ENCODE results near the gene IMMP2L.
"Not testable (repeated sequence)": the region's sequence is repeated elsewhere in the genome, so short reads cannot be mapped to it uniquely, and the experiment has no call there.

IMMP2L gene

GRCh38 chr7:111525100-111525499 lies 37.2 kb downstream of the IMMP2L start:
- H3K27me3 ChIP-seq (ENCODE audit: low read depth, low read length) = no peaks in the 10 kb centered on the region
- H3K36me3 ChIP-seq (ENCODE audit: control insufficient read depth in 1 of 2, insufficient read depth in 2 of 2, low read length in 2 of 2) = peaks cover 0 to 4% of the 10 kb centered on the region in 2 donors
- H3K27ac ChIP-seq (ENCODE audit: low read length) = no peak overlapping the region
- H3K4me1 ChIP-seq (ENCODE audit: control insufficient read depth in 1 of 2, insufficient read depth in 2 of 2, low read length in 2 of 2) = peaks cover 0 to 6% of the 10 kb centered on the region in 2 donors
- no peak overlapping the region for H3K4me3 ChIP-seq (ENCODE audit: low read depth in 1 of 2, low read length in 2 of 2)
- H3K9me3 ChIP-seq (ENCODE audit: control insufficient read depth in 1 of 2, low read length in 2 of 2) = peaks cover 0 to 8% of the 10 kb centered on the region in 2 donors

- Histone ChIP-seq H3K9me3 (ENCODE audit: control insufficient read depth in 1 of 2, low read length in 2 of 2) (peaks cover 0 to 8% of the 10 kb centered on the region in 2 donors), H3K36me3 (ENCODE audit: control insufficient read depth in 1 of 2, insufficient read depth in 2 of 2, low read length in 2 of 2) (peaks cover 0 to 4% of the 10 kb centered on the region in 2 donors), H3K27me3 (ENCODE audit: low read depth, low read length) (no peaks in the 10 kb centered on the region), H3K4me3 (ENCODE audit: low read depth in 1 of 2, low read length in 2 of 2) (no peak overlapping the region), H3K27ac (ENCODE audit: low read length) (no peak overlapping the region), H3K4me1 (ENCODE audit: control insufficient read depth in 1 of 2, insufficient read depth in 2 of 2, low read length in 2 of 2) (no peaks in the 10 kb centered on the region)
Observed at GRCh38 chr7:111521660-111522059, 40.6 kb downstream of the IMMP2L start.

- Histone ChIP-seq H3K27ac (ENCODE audit: low read length) (no peak overlapping the region), H3K27me3 (ENCODE audit: low read depth, low read length) (no peaks in the 10 kb centered on the region), H3K4me1 (ENCODE audit: control insufficient read depth in 1 of 2, insufficient read depth in 2 of 2, low read length in 2 of 2) (no peaks in the 10 kb centered on the region), H3K9me3 (ENCODE audit: control insufficient read depth in 1 of 2, low read length in 2 of 2) (peaks cover 0 to 8% of the 10 kb centered on the region in 2 donors), H3K36me3 (ENCODE audit: control insufficient read depth in 1 of 2, insufficient read depth in 2 of 2, low read length in 2 of 2) (peaks cover 0 to 4% of the 10 kb centered on the region in 2 donors), H3K4me3 (ENCODE audit: low read depth in 1 of 2, low read length in 2 of 2) (no peak overlapping the region)
Observed at GRCh38 chr7:111518264-111518663, 44.0 kb downstream of the IMMP2L start.

- Histone ChIP-seq H3K9me3 (ENCODE audit: control insufficient read depth in 1 of 2, low read length in 2 of 2) (peaks cover 3 to 8% of the 10 kb centered on the region in 2 donors), H3K36me3 (ENCODE audit: control insufficient read depth in 1 of 2, insufficient read depth in 2 of 2, low read length in 2 of 2) (peaks cover 0 to 4% of the 10 kb centered on the region in 2 donors), H3K27me3 (ENCODE audit: low read depth, low read length) (no peaks in the 10 kb centered on the region), H3K27ac (ENCODE audit: low read length) (no peak overlapping the region), H3K4me3 (ENCODE audit: low read depth in 1 of 2, low read length in 2 of 2) (no peak overlapping the region), H3K4me1 (ENCODE audit: control insufficient read depth in 1 of 2, insufficient read depth in 2 of 2, low read length in 2 of 2) (no peaks in the 10 kb centered on the region)
Observed at GRCh38 chr7:111517549-111517951, 44.7 kb downstream of the IMMP2L start.

GRCh38 chr7:111516612-111517011 lies 45.7 kb downstream of the IMMP2L start:
- no peak overlapping the region for H3K27ac ChIP-seq (ENCODE audit: low read length)
- no peaks in the 10 kb centered on the region for H3K27me3 ChIP-seq (ENCODE audit: low read depth, low read length)
- no peak overlapping the region for H3K4me3 ChIP-seq (ENCODE audit: low read depth in 1 of 2, low read length in 2 of 2)
- peaks cover under 1 to 3% of the 10 kb centered on the region in 2 donors for H3K9me3 ChIP-seq (ENCODE audit: control insufficient read depth in 1 of 2, low read length in 2 of 2)
- peaks cover 0 to 4% of the 10 kb centered on the region in 2 donors for H3K36me3 ChIP-seq (ENCODE audit: control insufficient read depth in 1 of 2, insufficient read depth in 2 of 2, low read length in 2 of 2)
- H3K4me1 ChIP-seq (ENCODE audit: control insufficient read depth in 1 of 2, insufficient read depth in 2 of 2, low read length in 2 of 2) = no peaks in the 10 kb centered on the region

GRCh38 chr7:111513566-111513965 lies 48.7 kb downstream of the IMMP2L start:
- Histone ChIP-seq H3K4me1 (ENCODE audit: control insufficient read depth in 1 of 2, insufficient read depth in 2 of 2, low read length in 2 of 2) (no peaks in the 10 kb centered on the region), H3K36me3 (ENCODE audit: control insufficient read depth in 1 of 2, insufficient read depth in 2 of 2, low read length in 2 of 2) (no peaks in the 10 kb centered on the region), H3K9me3 (ENCODE audit: control insufficient read depth in 1 of 2, low read length in 2 of 2) (peaks cover 0 to 3% of the 10 kb centered on the region in 2 donors), H3K4me3 (ENCODE audit: low read depth in 1 of 2, low read length in 2 of 2) (no peak overlapping the region), H3K27ac (ENCODE audit: low read length) (no peak overlapping the region), H3K27me3 (ENCODE audit: low read depth, low read length) (no peaks in the 10 kb centered on the region)

- no peaks in the 10 kb centered on the region for H3K4me1 ChIP-seq (ENCODE audit: control insufficient read depth in 1 of 2, insufficient read depth in 2 of 2, low read length in 2 of 2)
- H3K27ac ChIP-seq (ENCODE audit: low read length) = no peak overlapping the region
- H3K9me3 ChIP-seq (ENCODE audit: control insufficient read depth in 1 of 2, low read length in 2 of 2) = peaks cover 0 to 3% of the 10 kb centered on the region in 2 donors
- no peak overlapping the region for H3K4me3 ChIP-seq (ENCODE audit: low read depth in 1 of 2, low read length in 2 of 2)
- H3K36me3 ChIP-seq (ENCODE audit: control insufficient read depth in 1 of 2, insufficient read depth in 2 of 2, low read length in 2 of 2) = no peaks in the 10 kb centered on the region
- H3K27me3 ChIP-seq (ENCODE audit: low read depth, low read length) = no peaks in the 10 kb centered on the region
Observed at GRCh38 chr7:111511845-111512244, 50.4 kb downstream of the IMMP2L start.

GRCh38 chr7:111510584-111511378 lies 51.5 kb downstream of the IMMP2L start:
- Histone ChIP-seq H3K27me3 (ENCODE audit: low read depth, low read length) (no peaks in the 10 kb centered on the region), H3K4me1 (ENCODE audit: control insufficient read depth in 1 of 2, insufficient read depth in 2 of 2, low read length in 2 of 2) (no peaks in the 10 kb centered on the region), H3K36me3 (ENCODE audit: control insufficient read depth in 1 of 2, insufficient read depth in 2 of 2, low read length in 2 of 2) (no peaks in the 10 kb centered on the region), H3K4me3 (ENCODE audit: low read depth in 1 of 2, low read length in 2 of 2) (no peak overlapping the region), H3K27ac (ENCODE audit: low read length) (no peak overlapping the region), H3K9me3 (ENCODE audit: control insufficient read depth in 1 of 2, low read length in 2 of 2) (peaks cover 0 to 3% of the 10 kb centered on the region in 2 donors)

GRCh38 chr7:111510062-111510461 lies 52.2 kb downstream of the IMMP2L start:
- H3K4me3 ChIP-seq (ENCODE audit: low read depth in 1 of 2, low read length in 2 of 2) = no peak overlapping the region
- H3K4me1 ChIP-seq (ENCODE audit: control insufficient read depth in 1 of 2, insufficient read depth in 2 of 2, low read length in 2 of 2) = no peaks in the 10 kb centered on the region
- H3K27me3 ChIP-seq (ENCODE audit: low read depth, low read length) = no peaks in the 10 kb centered on the region
- H3K27ac ChIP-seq (ENCODE audit: low read length) = no peak overlapping the region
- H3K9me3 ChIP-seq (ENCODE audit: control insufficient read depth in 1 of 2, low read length in 2 of 2) = peaks cover 0 to 3% of the 10 kb centered on the region in 2 donors
- no peaks in the 10 kb centered on the region for H3K36me3 ChIP-seq (ENCODE audit: control insufficient read depth in 1 of 2, insufficient read depth in 2 of 2, low read length in 2 of 2)

GRCh38 chr7:111509288-111509687 lies 53.0 kb downstream of the IMMP2L start:
- Histone ChIP-seq H3K4me3 (ENCODE audit: low read depth in 1 of 2, low read length in 2 of 2) (no peak overlapping the region), H3K36me3 (ENCODE audit: control insufficient read depth in 1 of 2, insufficient read depth in 2 of 2, low read length in 2 of 2) (no peaks in the 10 kb centered on the region), H3K9me3 (ENCODE audit: control insufficient read depth in 1 of 2, low read length in 2 of 2) (peaks cover 0 to 3% of the 10 kb centered on the region in 2 donors), H3K27me3 (ENCODE audit: low read depth, low read length) (no peaks in the 10 kb centered on the region), H3K27ac (ENCODE audit: low read length) (no peak overlapping the region), H3K4me1 (ENCODE audit: control insufficient read depth in 1 of 2, insufficient read depth in 2 of 2, low read length in 2 of 2) (no peaks in the 10 kb centered on the region)

- H3K4me1 ChIP-seq (ENCODE audit: control insufficient read depth in 1 of 2, insufficient read depth in 2 of 2, low read length in 2 of 2) = no peaks in the 10 kb centered on the region
- H3K9me3 ChIP-seq (ENCODE audit: control insufficient read depth in 1 of 2, low read length in 2 of 2) = peaks cover 0 to 3% of the 10 kb centered on the region in 2 donors
- no peaks in the 10 kb centered on the region for H3K36me3 ChIP-seq (ENCODE audit: control insufficient read depth in 1 of 2, insufficient read depth in 2 of 2, low read length in 2 of 2)
- H3K4me3 ChIP-seq (ENCODE audit: low read depth in 1 of 2, low read length in 2 of 2) = no peak overlapping the region
- H3K27me3 ChIP-seq (ENCODE audit: low read depth, low read length) = no peaks in the 10 kb centered on the region
- no peak overlapping the region for H3K27ac ChIP-seq (ENCODE audit: low read length)
Observed at GRCh38 chr7:111508387-111508786, 53.9 kb downstream of the IMMP2L start.

- H3K4me1 ChIP-seq (ENCODE audit: control insufficient read depth in 1 of 2, insufficient read depth in 2 of 2, low read length in 2 of 2); H3K27me3 ChIP-seq (ENCODE audit: low read depth, low read length); H3K27ac ChIP-seq (ENCODE audit: low read length): not testable (repeated sequence)
Observed at GRCh38 chr7:111505422-111505821, 56.9 kb downstream of the IMMP2L start.

More at GRCh38 chr7:111505422-111505821, 56.9 kb downstream of the IMMP2L start:
- H3K9me3 ChIP-seq (ENCODE audit: control insufficient read depth in 1 of 2, low read length in 2 of 2); H3K36me3 ChIP-seq (ENCODE audit: control insufficient read depth in 1 of 2, insufficient read depth in 2 of 2, low read length in 2 of 2); H3K4me3 ChIP-seq (ENCODE audit: low read depth in 1 of 2, low read length in 2 of 2): not testable (repeated sequence)

Data from muscle layer of duodenum (tissue), 2 donors.